Jurkat, Clone E6-1 (cell line): ENCODE measurements around the gene CD164. TPM values are rescaled to one million over a fixed set of nuclear protein-coding genes. Genes with fewer than 3 reads are reported as not detected.

ENCODE experiments used
- DNase-seq: peaks from one replicate; pipeline ENCODE4 v3.0.0-alpha.2; 2011; ENCODE audit warnings: low read depth, low spot score
- H3K4me3 ChIP-seq: 2 replicates; pipeline ENCODE4 v1.5.1; 2011; ENCODE audit warnings: mild to moderate bottlenecking, low read length, control low read depth, moderate library complexity
- polyA plus RNA-seq: library from polyadenylated mRNA; unstranded; fragments of >200 nt; gene quantifications from one replicate; pipeline ENCODE4 v1.2.1, GENCODE V29; 2012; ENCODE audit warnings: missing spikeins; ENCODE audit not compliant: insufficient read length, insufficient read depth

CD164 gene
- polyA plus RNA-seq = 109 TPM

- H3K4me3 ChIP-seq = peak within 1 kb of the TSS; percentile 67
- DNase-seq = peak; percentile 93
Measured at GRCh38 chr6:109381747-109382575, at the start of gene CD164. Gene CD164, minus strand, starts transcription at chr6:109382467. Its CDS starts 89 bp downstream, at chr6:109382378.

- no peak for DNase-seq
- no peak overlapping the region for H3K4me3 ChIP-seq
Measured at GRCh38 chr6:109429496-109429895, 47.2 kb upstream of the CD164 start.

GRCh38 chr6:109428889-109429477, 46.7 kb upstream of the CD164 start:
- H3K4me3 ChIP-seq = no peak overlapping the region
- no peak for DNase-seq

GRCh38 chr6:109424946-109425345, 42.7 kb upstream of the CD164 start:
- DNase-seq = no peak
- no peak overlapping the region for H3K4me3 ChIP-seq

- no peak for DNase-seq
- H3K4me3 ChIP-seq = no peak overlapping the region
Measured at GRCh38 chr6:109421184-109421583, 38.9 kb upstream of the CD164 start.

GRCh38 chr6:109420751-109421150, 38.5 kb upstream of the CD164 start:
- no peak for DNase-seq
- H3K4me3 ChIP-seq = no peak overlapping the region

GRCh38 chr6:109417646-109418045, 35.4 kb upstream of the CD164 start:
- DNase-seq = no peak
- H3K4me3 ChIP-seq = no peak overlapping the region

GRCh38 chr6:109411034-109411433, 28.8 kb upstream of the CD164 start:
- H3K4me3 ChIP-seq = no peak overlapping the region
- no peak for DNase-seq

- no peak overlapping the region for H3K4me3 ChIP-seq
- no peak for DNase-seq
Measured at GRCh38 chr6:109406196-109406595, 23.9 kb upstream of the CD164 start.

- no peak for DNase-seq
- no peak overlapping the region for H3K4me3 ChIP-seq
Measured at GRCh38 chr6:109397020-109397419, 14.8 kb upstream of the CD164 start.

GRCh38 chr6:109396046-109396718, 13.9 kb upstream of the CD164 start:
- no peak overlapping the region for H3K4me3 ChIP-seq
- no peak for DNase-seq

GRCh38 chr6:109393886-109394281, 11.6 kb upstream of the CD164 start:
- H3K4me3 ChIP-seq = no peak overlapping the region
- no peak for DNase-seq

GRCh38 chr6:109393157-109393885, 11.1 kb upstream of the CD164 start:
- no peak overlapping the region for H3K4me3 ChIP-seq
- no peak for DNase-seq

- peak; percentile 22 for DNase-seq
- H3K4me3 ChIP-seq = no peak overlapping the region
Measured at GRCh38 chr6:109389650-109390274, 7.5 kb upstream of the CD164 start.

GRCh38 chr6:109388265-109388664, 6.0 kb upstream of the CD164 start:
- H3K4me3 ChIP-seq = no peak overlapping the region
- no peak for DNase-seq

GRCh38 chr6:109383438-109383940, 1.2 kb upstream of the CD164 start:
- H3K4me3 ChIP-seq = peak overlapping the region; percentile 67
- DNase-seq = no peak

GRCh38 chr6:109382576-109383437, 540 bp upstream of the CD164 start:
- DNase-seq = peak; percentile 93

More at GRCh38 chr6:109382576-109383437, 540 bp upstream of the CD164 start:
- peak overlapping the region; percentile 67 for H3K4me3 ChIP-seq
